Measurements from ENCODE around the gene ZIC3.
"Not testable (repeated sequence)": the region's sequence is repeated elsewhere in the genome, so short reads cannot be mapped to it uniquely, and the experiment has no call there.

ZIC3 gene

GRCh38 chrX:137565921-137566745, at the start of gene ZIC3:
ZIC3 (plus strand) TSS chrX:137566127; CDS start chrX:137566692, 565 bp downstream.
- in situ Hi-C loops (cut with HindIII; ENCODE audit: low sequenced_read_pairs): no loop called here

DNA sequence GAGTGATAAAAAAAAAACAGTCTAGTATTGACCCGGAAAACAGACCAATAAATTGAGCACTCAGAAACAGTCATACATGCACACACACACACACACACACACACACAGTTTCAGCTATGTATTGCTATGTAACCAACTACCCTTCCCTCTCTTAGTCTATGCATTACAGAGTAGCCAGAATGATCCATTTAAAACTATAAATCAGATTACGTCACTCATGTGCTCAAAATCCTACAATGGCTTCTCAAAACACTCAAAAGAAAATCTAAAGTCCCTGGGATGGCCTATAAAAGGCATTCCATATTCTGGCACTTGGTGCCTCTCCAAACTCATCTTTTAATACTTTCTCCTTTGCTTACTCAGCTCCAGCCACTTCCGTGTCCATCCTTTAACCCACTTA, 46.5 kb upstream of the ZIC3 start:
- in situ Hi-C loops (cut with HindIII; ENCODE audit: low sequenced_read_pairs): no loop called here

- in situ Hi-C loops (cut with HindIII; ENCODE audit: low sequenced_read_pairs): no loop called here
These were observed 19.9 kb upstream of the ZIC3 start for GRCh38 chrX:137545711-137546651.

DNA sequence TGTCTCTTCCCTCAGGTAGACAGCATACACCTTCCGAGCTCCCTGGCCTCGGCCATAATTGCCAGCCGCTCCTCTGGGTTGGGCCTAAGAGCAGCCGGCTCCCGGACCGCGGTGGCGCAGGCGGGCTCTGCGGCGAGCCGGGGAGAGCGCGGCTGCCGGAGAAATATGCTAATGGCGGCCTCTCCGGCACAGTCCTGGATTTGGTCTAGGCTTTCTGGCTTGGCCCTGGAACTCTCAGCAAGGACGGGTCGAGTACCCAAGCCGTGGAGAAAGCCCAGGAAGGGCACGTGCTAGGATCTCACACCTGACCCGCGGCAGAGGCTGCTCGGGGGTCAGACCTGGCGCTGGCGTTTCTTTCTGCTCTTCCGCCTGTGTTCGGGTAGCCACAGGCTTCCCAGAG, 18.6 kb upstream of the ZIC3 start:
- in situ Hi-C loops (cut with HindIII; ENCODE audit: low sequenced_read_pairs): no loop called here

DNA sequence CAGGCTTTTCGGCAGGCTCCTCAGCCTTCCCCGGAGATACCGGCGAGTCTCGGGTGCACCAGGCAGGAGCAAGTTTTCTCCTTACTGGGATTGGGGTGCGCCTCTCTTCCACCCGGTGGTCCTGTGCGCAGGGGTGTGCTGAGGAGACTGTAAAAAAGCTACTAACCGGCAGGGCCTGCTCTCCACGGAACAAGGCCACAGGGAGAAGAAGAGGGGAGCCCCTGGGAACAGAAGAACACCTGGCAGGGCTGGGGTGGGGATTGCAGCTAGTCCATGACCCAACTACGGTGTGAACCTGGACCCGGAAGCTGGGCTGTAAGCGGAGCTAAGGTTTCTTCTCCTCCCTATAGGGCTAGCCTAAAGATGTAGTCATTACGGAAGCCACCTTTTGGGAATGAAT, 17.7 kb upstream of the ZIC3 start:
- in situ Hi-C loops (cut with HindIII; ENCODE audit: low sequenced_read_pairs): no loop called here

DNA sequence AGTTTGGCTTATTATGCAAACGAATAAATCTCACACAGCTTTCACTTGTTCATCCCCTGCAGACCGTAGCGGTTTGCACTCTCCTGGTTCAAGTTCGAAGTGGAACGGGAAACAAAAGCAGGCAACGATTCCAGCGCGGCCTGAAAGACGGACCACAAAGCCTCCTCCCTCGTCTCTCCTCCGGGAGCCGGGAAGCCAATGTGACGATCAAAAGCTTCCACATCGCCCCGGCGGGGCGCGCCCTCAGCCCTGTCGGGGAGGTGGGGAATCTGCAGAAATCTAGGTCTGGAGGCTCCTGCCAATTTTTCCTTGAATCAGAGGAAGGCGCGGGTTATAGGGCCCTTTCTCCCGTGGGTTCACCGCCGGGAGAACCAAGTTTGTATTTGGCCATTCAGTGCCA, 16.9 kb upstream of the ZIC3 start:
- in situ Hi-C loops (cut with HindIII; ENCODE audit: low sequenced_read_pairs): no loop called here

DNA sequence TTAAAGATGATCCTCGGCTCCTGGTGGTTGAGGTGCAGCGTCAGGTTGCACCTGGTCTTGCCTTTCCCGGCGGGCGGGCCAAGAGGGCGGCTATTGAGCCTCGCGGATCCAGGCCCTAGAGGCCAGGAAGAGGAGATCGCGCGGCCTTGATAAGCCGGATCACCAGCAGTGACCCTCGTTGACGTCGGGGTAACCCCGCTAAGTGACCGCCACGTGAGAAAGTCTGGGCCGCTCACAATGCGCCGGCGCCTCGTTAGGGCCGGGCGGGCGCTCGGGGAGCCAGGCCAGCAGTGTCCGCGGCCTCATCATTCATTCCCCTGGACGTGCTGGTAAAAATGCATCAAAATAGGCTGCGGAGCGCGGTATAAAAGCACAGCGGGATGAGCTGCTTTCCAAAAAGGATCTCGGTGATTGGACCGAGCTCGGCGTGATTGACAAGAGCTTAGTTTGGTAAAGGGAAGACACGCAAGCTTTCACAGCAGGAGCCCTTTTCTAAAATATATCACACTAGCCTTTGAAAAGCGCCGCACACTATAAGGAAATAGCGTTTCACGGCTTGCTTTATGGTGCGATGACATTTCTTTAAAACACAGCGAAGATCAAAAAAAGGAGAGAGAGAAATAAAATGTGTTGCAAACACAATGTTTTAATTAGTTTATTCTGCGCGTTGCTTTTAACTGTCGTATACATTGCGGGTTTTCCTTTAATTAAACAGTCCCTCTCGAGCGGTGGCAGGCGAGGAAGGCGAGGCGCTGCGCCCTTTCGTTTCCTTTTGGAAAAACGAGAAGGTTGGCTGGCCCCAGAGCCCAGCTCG, 15.9 kb upstream of the ZIC3 start:
- in situ Hi-C loops (cut with HindIII; ENCODE audit: low sequenced_read_pairs): no loop called here

GRCh38 chrX:137550665-137551261, 15.2 kb upstream of the ZIC3 start:
- in situ Hi-C loops (cut with HindIII; ENCODE audit: low sequenced_read_pairs): no loop called here

GRCh38 chrX:137552098-137552497, 13.8 kb upstream of the ZIC3 start:
- in situ Hi-C loops (cut with HindIII; ENCODE audit: low sequenced_read_pairs): not testable (repeated sequence)

DNA sequence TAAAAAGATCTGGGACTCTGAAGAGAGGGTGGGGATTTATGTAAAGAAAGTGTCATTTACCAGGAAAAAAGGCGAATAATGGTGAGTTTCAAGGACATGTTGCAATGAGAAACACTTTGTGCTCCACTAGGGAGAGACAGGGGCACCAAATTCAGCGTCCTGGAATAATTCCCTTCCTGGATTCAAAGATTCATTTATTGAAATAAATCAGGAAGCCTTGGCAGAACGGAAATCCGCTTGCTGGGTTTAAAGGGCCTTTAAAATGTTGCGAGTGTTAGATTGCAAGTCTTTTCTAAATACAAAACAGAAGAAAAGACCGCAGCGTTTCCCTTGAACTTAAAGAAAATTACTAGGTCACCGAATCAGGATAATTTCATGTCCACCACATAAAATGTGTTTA, 3.8 kb upstream of the ZIC3 start:
- in situ Hi-C loops (cut with HindIII; ENCODE audit: low sequenced_read_pairs): no loop called here

- in situ Hi-C loops (cut with HindIII; ENCODE audit: low sequenced_read_pairs): no loop called here
These were observed 2.0 kb upstream of the ZIC3 start for GRCh38 chrX:137563681-137564651.

GRCh38 chrX:137565318-137565904, 516 bp upstream of the ZIC3 start:
- in situ Hi-C loops (cut with HindIII; ENCODE audit: low sequenced_read_pairs): no loop called here

DNA sequence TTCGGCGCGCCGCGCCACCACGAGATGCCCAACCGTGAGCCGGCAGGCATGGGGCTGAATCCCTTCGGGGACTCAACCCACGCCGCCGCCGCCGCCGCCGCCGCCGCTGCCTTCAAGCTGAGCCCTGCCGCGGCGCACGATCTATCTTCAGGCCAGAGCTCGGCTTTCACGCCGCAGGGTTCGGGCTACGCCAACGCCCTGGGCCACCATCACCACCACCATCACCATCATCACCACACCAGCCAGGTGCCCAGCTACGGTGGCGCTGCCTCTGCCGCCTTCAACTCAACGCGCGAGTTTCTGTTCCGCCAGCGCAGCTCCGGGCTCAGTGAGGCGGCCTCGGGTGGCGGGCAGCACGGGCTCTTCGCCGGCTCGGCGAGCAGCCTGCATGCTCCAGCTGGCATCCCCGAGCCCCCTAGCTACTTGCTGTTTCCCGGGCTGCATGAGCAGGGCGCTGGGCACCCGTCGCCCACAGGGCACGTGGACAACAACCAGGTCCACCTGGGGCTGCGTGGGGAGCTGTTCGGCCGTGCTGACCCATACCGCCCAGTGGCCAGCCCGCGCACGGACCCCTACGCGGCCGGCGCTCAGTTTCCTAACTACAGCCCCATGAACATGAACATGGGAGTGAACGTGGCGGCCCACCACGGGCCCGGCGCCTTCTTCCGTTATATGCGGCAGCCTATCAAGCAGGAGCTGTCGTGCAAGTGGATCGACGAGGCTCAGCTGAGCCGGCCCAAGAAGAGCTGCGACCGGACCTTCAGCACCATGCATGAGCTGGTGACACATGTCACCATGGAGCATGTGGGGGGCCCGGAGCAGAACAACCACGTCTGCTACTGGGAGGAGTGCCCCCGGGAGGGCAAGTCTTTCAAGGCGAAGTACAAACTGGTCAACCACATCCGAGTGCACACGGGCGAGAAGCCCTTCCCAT, 1.1 kb downstream of the ZIC3 start:
- in situ Hi-C loops (cut with HindIII; ENCODE audit: low sequenced_read_pairs): no loop called here

GRCh38 chrX:137567682-137568232, 1.8 kb downstream of the ZIC3 start:
- in situ Hi-C loops (cut with HindIII; ENCODE audit: low sequenced_read_pairs): no loop called here

DNA sequence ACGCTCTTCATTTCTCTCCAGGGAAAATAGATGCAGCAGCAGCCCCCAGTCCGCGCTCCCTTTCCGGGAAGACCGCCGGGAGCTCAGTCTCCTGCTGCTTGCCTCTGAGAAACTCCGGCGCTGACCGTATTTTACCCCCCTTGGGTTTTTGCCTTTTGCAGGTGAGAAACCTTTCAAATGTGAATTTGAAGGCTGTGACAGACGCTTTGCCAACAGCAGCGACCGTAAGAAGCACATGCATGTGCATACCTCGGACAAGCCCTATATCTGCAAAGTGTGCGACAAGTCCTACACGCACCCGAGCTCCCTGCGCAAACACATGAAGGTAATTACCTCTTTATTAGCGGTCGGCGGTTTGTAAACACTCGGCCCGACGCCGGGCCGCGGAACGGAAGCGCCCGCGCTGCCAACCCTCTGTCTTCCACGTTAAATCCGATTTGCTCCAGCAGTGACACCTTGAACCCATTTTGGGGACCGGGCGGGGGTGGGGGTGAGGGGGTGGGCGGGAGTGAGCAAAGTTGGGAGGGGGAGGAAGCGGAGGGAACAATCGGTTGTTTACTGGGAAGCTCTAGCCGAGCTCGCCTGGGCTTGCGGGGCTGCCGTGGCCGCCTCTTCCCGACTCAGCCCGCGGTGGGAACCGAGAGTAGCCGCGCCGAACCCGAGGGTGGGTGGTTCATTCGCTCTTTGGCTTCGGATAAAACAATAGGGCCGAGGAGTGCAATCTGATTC, 3.0 kb downstream of the ZIC3 start:
- in situ Hi-C loops (cut with HindIII; ENCODE audit: low sequenced_read_pairs): no loop called here

GRCh38 chrX:137569470-137569891, 3.6 kb downstream of the ZIC3 start:
- in situ Hi-C loops (cut with HindIII; ENCODE audit: low sequenced_read_pairs): no loop called here

Measured in endothelial cell of hepatic sinusoid (primary cell).